NCI-H187 treated with DMSO at 0.1 percent for 48 hours (cell line): ENCODE results near the gene CHD5.

Experiments
- DNase-seq: peaks from one replicate; lab custom pipeline; 2025; lab: John Stamatoyannopoulos, UW

CHD5 gene

GRCh38 chr1:6200188-6200809, 20.2 kb upstream of the CHD5 start:
- DNase-seq: no peak

GRCh38 chr1:6199298-6200187, 19.4 kb upstream of the CHD5 start, which contains the start of gene RPL22:
Gene RPL22, minus strand, starts transcription at chr1:6199595. Its CDS starts 22 bp downstream, at chr1:6199573.
- peak; percentile 97 for DNase-seq

DNA sequence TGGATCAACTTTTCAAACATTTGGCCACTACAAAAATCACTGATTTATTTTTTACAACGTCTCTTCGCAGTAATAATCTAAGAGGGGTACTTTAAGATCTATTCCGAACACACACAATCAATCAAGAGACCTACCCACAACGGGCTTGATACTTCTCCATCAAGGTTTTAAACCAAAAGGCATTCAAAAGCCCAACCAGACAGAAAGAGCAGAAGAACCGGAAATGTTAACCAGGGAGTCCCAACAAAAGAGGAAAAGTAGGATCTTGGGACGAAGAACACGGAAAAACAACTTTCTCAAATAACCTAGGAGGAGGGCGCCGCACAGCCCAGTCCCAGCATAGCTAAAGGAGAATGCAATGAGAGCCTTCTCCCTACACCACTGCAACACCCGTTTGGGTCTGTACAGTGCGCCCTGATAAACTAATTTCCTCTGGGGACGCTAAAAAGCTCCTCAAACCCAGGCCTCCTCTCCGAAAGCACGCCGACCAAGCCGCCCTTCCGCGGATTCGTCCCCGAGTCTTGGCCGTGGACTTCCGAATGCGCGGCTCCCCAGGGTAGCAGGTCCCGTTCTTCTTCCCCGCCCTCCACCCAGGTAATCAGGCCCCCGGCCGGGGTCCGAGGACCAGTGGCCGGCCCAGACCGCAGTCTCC, 18.7 kb upstream of the CHD5 start:
- no peak for DNase-seq

GRCh38 chr1:6197746-6198427, 17.8 kb upstream of the CHD5 start:
- DNase-seq: no peak

DNA sequence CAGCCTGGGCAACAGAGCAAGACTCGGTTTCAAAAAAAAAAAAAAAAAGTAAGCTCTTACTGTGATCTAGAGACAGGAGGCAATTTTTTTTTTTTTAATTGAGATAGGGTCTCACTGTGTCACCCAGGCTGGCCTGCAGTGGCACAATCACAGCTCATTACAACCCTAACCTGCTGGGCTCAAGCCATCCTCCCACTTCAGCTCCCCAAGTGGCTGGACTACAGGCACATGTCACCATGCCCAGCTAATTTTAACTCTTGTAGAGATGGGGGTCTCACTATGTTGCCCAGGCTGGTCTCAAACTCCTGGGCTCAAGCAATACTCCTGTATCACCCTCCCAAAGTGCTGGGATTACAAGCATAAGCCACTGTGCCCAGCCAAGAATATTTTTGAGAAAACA, 11.8 kb upstream of the CHD5 start:
- no peak for DNase-seq

DNA sequence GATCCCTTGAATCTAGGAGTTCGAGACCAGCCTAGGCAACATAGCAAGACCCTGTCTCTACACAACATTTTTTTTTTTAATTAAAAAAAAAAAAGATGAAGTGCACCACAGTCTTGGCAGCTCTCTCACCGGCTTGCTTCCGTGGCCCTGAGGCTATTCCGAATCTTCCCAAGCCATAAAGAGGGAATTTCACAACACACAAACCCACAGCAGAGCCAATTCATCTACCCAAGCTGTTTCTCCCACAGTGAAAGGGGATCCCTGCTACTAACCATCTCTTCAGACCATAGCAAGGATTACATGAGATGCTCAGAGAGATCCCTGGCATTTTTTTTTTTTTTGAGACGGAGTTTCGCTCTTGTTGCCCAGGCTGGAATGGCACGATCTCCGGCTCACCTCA, 8.3 kb upstream of the CHD5 start:
- no peak for DNase-seq

GRCh38 chr1:6185635-6186382, 5.7 kb upstream of the CHD5 start:
- DNase-seq: no peak

DNA sequence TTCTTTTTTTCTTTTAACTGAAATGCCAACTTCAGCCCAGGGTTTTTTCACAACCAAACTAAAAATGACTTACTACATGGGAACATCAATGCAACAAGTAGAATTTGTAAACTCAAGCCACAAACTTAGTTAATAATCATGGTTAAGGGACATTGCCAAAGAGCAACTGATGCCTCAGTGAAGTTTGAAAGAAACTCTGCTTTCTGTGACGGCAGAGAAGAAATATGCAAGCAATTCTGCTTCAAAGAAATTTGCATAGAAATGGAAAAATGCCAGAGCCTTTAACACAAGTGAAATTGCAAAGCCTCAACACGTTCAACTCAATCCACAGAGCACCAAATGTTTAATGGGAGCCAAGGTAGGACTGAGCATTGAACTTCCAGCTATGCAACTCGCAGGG, 5.0 kb upstream of the CHD5 start:
- no peak for DNase-seq

GRCh38 chr1:6184083-6184783, 4.1 kb upstream of the CHD5 start:
- no peak for DNase-seq

- DNase-seq: no peak
These were observed 3.4 kb upstream of the CHD5 start for GRCh38 chr1:6183520-6183989.

GRCh38 chr1:6181347-6181770, 1.2 kb upstream of the CHD5 start:
- DNase-seq: no peak

- DNase-seq: no peak
These were observed 688 bp upstream of the CHD5 start for GRCh38 chr1:6180707-6181311.

GRCh38 chr1:6179564-6180175, 451 bp downstream of the CHD5 start:
- no peak for DNase-seq

DNA sequence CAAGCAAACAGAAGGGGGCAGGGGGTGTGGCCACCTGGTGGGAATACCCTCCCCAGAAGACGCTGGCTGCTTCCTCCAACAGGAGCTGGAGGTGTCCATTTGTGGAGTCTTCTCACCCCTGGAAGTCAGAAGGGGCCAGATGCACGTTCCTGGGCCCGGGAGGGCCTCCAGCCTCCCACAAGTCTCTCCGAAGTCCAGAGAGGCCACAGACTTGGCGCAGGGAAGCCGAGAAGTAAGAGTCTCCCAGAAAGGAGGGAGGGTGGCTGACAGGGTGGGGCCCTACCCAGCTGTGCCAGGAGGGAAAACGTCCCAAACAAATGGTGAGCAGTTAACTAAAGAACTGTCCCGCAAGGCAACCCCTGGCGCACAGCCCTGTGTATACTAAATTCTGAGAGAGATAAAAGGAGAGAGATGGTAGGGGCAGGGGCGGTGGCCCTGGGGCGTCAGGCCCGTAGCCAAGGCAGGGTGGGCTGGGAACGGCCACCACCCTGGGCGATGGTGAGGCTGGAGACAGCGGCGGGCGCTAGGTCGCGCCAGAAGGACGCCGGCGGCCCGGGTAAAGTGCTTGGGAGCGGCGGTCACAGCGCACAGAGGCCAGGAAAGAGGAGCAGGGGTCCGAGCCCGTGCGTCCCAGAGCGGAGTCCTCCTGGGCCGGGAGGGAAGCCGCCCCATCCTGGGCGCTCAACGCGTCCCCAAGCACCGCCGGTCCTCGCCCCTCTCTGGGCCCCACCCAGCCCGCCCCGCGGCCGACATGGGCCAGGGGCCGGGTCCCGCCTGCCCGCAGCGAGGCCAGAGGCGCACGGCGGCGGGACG, 1.2 kb downstream of the CHD5 start:
- DNase-seq: no peak

- no peak for DNase-seq
These were observed 2.3 kb downstream of the CHD5 start for GRCh38 chr1:6177681-6178380.

DNA sequence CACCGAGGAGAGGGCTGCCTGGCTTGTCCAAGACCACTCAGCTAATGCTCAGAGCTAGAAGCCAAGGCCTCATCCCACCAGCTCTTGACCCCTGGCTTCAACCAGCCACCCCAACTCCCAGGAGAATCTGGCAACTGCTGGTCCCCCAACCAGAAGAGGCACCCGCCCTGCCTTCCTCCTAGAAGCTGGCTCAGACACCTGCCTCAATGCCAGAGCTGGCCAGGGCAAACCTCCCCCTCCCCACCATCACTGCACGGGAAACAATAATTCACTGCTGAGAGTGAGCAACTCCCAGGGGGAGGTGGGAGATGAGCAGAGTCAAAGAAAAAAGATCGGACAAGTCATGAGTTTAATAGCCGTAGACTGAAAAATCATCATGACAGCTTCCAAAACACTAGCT, 3.3 kb downstream of the CHD5 start:
- no peak for DNase-seq

DNA sequence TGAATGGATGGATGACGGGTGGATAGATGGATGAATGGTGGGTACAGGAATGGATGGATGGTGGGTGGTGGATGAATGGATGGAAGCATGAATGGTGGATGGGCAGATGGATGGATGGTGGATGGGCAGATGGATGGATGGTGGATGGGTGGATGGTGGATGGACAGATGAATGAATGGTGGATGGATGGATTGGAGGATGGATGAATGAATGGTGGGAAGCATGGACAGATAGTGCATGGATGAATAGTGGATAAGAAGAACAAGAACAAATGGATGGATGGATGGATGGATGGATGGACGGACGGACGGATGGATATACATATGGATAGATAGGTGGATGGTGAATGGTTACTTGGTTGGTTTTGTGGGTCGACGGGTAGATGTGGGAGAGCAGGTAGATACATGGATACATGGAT, 4.7 kb downstream of the CHD5 start:
- no peak for DNase-seq

- DNase-seq: no peak
These were observed 5.3 kb downstream of the CHD5 start for GRCh38 chr1:6174621-6175410.
